ENCODE measurements around the gene ACTL7B. TPM values are rescaled to one million over a fixed set of nuclear protein-coding genes. Genes with fewer than 3 reads are reported as not detected.
A peak's percentile ranks its signal among the peaks of the same experiment; 100 is the strongest.

ACTL7B gene
- total and polyA plus RNA-seq, 10 of the 15 experiments (the other 5 are each of a cell fraction or from before 2014, with no cell fraction given) = not detected

GRCh38 chr9:108885643-108886348, 30.0 kb upstream of the ACTL7B start (continued):
- no peak for TF ChIP-seq CUX1 (IDR thresholded peaks at IDR 0.05; ENCODE audit: insufficient replicate concordance, low read depth, low read length)
- TF ChIP-seq TBL1XR1 (IDR thresholded peaks at IDR 0.05; ENCODE audit: low read depth, low read length) = 0 out of 2 replicates have a peak, but pooled peaks have one; percentile 34
- no peak for TF ChIP-seq BCL11A (IDR thresholded peaks at IDR 0.05; ENCODE audit: low read depth, low read length)
- TF ChIP-seq MEF2B (IDR thresholded peaks at IDR 0.05; ENCODE audit: partially characterized antibody, poor library complexity, severe bottlenecking) = peak; percentile 41
- TF ChIP-seq MTA2 (IDR thresholded peaks at IDR 0.05; ENCODE audit: low read depth) = peak; percentile 66
- TF ChIP-seq SIX5 (IDR thresholded peaks at IDR 0.05; ENCODE audit: low read depth, low read length, severe bottlenecking) = no peak
- no peak for TF ChIP-seq ZNF384 (IDR thresholded peaks at IDR 0.05; ENCODE audit: borderline replicate concordance, low read depth, low read length)
- no peak for TF ChIP-seq TCF3 (IDR thresholded peaks at IDR 0.05; ENCODE audit: borderline replicate concordance, insufficient read depth, low read depth, low read length)
- TF ChIP-seq E4F1 (IDR thresholded peaks at IDR 0.05; ENCODE audit: borderline replicate concordance, partially characterized antibody) = no peak
- TF ChIP-seq TCF7 (IDR thresholded peaks at IDR 0.05; ENCODE audit: borderline replicate concordance) = 0 out of 2 replicates have a peak, but pooled peaks have one; percentile 7
- no peak for TF ChIP-seq HSF1 (IDR thresholded peaks at IDR 0.05; ENCODE audit: low read depth, low read length)
- no peak for TF ChIP-seq HCFC1 (IDR thresholded peaks at IDR 0.05; ENCODE audit: low read length)
- no peak for TF ChIP-seq RBBP5 (conservative IDR thresholded peaks at IDR 0.05)
- 0 out of 2 replicates have a peak, but pooled peaks have one; percentile 68 for TF ChIP-seq WRNIP1 (IDR thresholded peaks at IDR 0.05; ENCODE audit: borderline replicate concordance, low read depth, low read length)
- no peak for TF ChIP-seq MTA3 (IDR thresholded peaks at IDR 0.05; ENCODE audit: borderline replicate concordance, low read length)
- no peak for TF ChIP-seq KAT2A (conservative IDR thresholded peaks at IDR 0.05; ENCODE audit: control insufficient read depth, low read depth, low read length)
- no peak for TF ChIP-seq SMAD5 (IDR thresholded peaks at IDR 0.05; ENCODE audit: low read depth)
- TF ChIP-seq STAT1 (conservative IDR thresholded peaks at IDR 0.05) = no peak
- 0 out of 2 replicates have a peak, but pooled peaks have one; percentile 29 for TF ChIP-seq SREBF1 (IDR thresholded peaks at IDR 0.05; ENCODE audit: low read length)
- no peak for TF ChIP-seq TAF1 (IDR thresholded peaks at IDR 0.05; ENCODE audit: borderline replicate concordance, low read depth, low read length)
- TF ChIP-seq CBX5 (IDR thresholded peaks at IDR 0.05; ENCODE audit: low read depth) = 0 out of 2 replicates have a peak, but pooled peaks have one; percentile 34
- TF ChIP-seq NFIC (IDR thresholded peaks at IDR 0.05; ENCODE audit: low read depth, low read length) = peak; percentile 24; the same call in 1 of the 2 replicates
